Measurements from ENCODE around the gene CCNL2.
"Not testable (repeated sequence)": the region's sequence is repeated elsewhere in the genome, so short reads cannot be mapped to it uniquely, and the experiment has no call there.

Gene CCNL2

DNA sequence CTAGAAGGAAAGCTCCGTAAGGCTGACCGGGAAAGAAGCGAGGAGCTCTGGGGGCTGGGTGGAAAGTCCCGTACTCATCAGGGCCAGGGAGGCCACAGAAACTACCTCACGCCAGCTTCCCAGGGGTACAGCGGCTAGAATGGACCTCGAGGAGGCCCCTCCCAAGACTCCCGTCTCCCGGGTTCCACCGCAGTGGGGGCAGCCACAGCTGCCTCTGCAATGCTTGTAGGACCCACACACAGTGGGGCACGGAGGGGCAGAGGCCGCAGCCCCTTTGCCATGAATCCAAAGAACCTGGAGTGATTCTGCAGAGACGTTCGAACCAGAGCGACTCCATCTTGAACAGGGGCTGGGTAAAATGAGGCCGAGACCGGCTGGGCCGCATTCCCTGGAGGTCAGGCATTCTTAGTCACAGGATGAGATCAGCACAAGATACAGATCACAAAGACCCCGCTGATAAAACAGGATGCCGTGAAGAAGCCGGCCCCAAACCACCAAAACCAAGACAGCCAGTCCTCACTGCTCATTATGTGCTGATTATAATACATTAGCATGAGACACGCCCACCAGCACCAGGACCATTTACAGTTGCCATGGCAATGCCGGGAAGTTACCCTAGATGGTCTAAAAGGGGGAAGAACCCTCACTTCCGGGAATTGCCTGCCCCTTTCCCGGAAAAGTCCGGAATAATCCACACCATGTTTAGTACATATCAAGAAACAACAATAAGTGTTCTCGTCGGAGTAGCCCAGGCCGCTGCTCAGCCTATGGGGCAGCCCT is 23.5 kb upstream of the CCNL2 start:
- Histone ChIP-seq H3K4me3 (ENCODE audit: low read length) (no peak overlapping the region), H3K9me3 (ENCODE audit: control insufficient read depth, low read length) (no peaks in the 10 kb centered on the region), H3K36me3 (ENCODE audit: control insufficient read depth, insufficient read depth, low read length, severe bottlenecking) (no peaks in the 10 kb centered on the region), H3K4me1 (ENCODE audit: control insufficient read depth, insufficient read depth, low read length) (no peaks in the 10 kb centered on the region), H3K9ac (ENCODE audit: low read length) (no peak overlapping the region), H3K27me3 (replicated peaks; ENCODE audit: control insufficient read depth, insufficient read depth, low read length) (no peaks in the 10 kb centered on the region)
- DNase-seq (ENCODE audit: low read depth) = no peak

DNA sequence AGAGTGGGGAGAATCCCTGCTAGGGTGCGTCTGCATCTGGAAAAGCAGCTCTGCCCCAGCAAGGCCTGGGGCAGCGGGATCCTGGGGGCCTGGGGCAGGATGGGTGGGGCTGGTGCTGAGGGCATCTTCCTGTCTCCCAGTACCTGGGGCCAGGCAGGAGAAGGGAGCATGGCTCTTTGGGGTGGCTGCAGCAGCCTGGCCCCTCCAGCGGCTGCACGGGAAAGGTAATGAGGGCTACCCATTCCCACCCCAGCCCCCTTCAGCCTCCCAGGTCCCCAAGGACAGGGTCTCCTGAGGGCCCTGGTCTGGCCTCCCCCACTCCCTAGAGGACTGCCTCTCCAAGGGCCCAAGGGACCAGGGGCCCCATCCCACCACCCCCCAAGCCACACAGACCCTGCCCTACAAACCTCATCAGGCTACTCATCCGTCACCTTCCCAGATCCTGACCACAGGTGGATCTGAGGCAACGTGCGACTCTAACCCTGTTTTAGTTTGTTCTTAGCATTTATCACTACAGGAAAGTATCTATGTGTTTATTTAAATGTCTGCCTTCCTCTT is 22.9 kb upstream of the CCNL2 start:
- no peaks in the 10 kb centered on the region for H3K4me1 ChIP-seq (ENCODE audit: control insufficient read depth, insufficient read depth, low read length)
- no peaks in the 10 kb centered on the region for H3K27me3 ChIP-seq (replicated peaks; ENCODE audit: control insufficient read depth, insufficient read depth, low read length)
- H3K4me3 ChIP-seq (ENCODE audit: low read length) = no peak overlapping the region
- no peak overlapping the region for H3K9ac ChIP-seq (ENCODE audit: low read length)
- H3K9me3 ChIP-seq (ENCODE audit: control insufficient read depth, low read length) = no peaks in the 10 kb centered on the region
- DNase-seq (ENCODE audit: low read depth) = no peak
- no peaks in the 10 kb centered on the region for H3K36me3 ChIP-seq (ENCODE audit: control insufficient read depth, insufficient read depth, low read length, severe bottlenecking)

DNA sequence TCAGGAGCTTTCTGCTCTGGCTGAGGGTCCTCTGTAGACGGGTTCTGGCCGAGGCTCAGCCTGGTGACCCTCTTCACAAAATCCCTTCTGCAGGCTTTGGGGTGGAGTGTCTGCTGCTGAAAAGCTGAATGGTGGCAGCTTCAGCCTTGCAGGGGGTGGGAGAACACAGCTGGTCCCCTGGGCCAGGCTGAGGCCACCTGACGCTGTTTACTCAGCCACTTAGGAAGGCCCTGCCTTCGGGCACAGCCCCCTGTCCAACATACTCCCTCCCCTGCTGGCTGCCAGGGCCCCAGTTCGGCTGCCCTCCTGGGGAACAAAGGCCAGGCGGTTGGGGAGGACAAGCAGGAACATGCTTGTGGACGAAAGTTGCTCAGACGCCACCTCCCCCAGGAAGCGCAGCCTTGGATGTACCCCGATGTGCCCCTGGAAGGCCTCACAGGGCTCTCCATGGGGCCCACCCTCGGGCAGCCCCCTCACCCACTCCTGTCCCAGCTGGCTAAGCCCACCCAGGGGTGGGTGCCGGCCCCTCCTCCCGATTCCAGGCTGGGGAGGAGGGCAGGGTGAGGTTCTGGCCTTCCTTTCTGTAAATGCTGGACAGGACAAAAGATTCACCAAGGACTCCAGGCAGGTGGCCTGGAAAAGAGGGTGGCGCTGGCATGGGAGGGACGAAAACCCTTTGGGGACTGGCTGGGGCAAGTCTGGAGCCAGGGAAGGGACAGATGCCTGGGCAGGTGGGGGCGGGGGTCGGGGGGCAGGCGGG is 22.2 kb upstream of the CCNL2 start, which contains the start of gene ANKRD65:
TSS of gene ANKRD65 (minus strand) at position 130 of the 760 bp plus-strand sequence. CDS start 271 bp downstream, outside the sequence.
- no peak within 1 kb of the TSS for H3K4me3 ChIP-seq (ENCODE audit: low read length)
- no peak for DNase-seq (ENCODE audit: low read depth)
- H3K36me3 ChIP-seq (ENCODE audit: control insufficient read depth, insufficient read depth, low read length, severe bottlenecking) = no peaks in the 10 kb centered on the region
- no peaks in the 10 kb centered on the region for H3K9me3 ChIP-seq (ENCODE audit: control insufficient read depth, low read length)
- H3K4me1 ChIP-seq (ENCODE audit: control insufficient read depth, insufficient read depth, low read length) = no peaks in the 10 kb centered on the region
- H3K9ac ChIP-seq (ENCODE audit: low read length) = peak within 1 kb of the TSS; percentile 39
- no peaks in the 10 kb centered on the region for H3K27me3 ChIP-seq (replicated peaks; ENCODE audit: control insufficient read depth, insufficient read depth, low read length)

- H3K27me3 ChIP-seq (replicated peaks; ENCODE audit: control insufficient read depth, insufficient read depth, low read length) = no peaks in the 10 kb centered on the region
- no peak overlapping the region for H3K4me3 ChIP-seq (ENCODE audit: low read length)
- H3K4me1 ChIP-seq (ENCODE audit: control insufficient read depth, insufficient read depth, low read length) = no peaks in the 10 kb centered on the region
- no peak overlapping the region for H3K9ac ChIP-seq (ENCODE audit: low read length)
- no peak for DNase-seq (ENCODE audit: low read depth)
- no peaks in the 10 kb centered on the region for H3K36me3 ChIP-seq (ENCODE audit: control insufficient read depth, insufficient read depth, low read length, severe bottlenecking)
- no peaks in the 10 kb centered on the region for H3K9me3 ChIP-seq (ENCODE audit: control insufficient read depth, low read length)
Observed at GRCh38 chr1:1420654-1421141, 21.6 kb upstream of the CCNL2 start.

DNA sequence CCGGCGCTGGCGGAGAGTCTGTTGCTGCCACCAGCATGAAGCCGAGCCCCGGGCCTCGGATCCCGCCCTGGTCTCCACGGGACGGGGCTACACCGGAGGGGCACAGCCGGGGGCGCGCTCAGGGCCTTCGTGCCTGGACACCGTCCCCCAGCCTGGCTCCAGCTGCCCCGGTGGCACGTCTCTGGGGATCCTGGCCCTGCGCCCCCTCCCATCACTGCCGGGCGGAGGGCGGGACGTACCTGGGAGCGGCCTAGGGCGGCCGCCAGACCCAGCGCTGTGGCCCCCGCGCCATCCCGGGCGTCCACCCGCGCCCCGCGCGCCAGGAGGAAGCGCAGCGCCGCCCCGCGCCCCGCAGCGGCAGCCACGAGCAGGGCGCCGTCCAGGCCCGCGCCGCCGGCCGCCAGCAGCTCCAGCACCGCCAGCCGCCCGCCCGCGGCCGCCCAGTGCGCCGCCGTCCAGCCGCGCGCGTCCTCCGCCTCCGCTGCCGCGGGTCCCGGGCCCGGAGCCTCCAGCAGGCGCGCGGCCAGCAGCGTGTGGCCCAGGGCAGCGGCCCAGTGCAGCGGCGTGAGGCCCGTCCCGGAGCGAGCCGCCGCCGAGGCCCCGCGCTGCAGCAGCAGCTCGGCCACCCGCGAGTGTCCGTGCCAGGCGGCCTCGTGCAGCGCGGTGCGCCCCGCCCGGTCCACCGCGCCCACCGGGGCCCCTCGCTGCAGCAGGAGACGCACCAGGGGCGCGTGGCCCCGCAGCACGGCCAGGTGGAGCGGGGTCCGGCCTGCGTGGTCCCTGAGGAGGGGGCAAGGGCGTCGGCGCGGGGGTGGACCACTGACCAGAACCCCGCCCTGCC is 20.9 kb upstream of the CCNL2 start:
- H3K9me3 ChIP-seq (ENCODE audit: control insufficient read depth, low read length) = no peaks in the 10 kb centered on the region
- peak; percentile 37 for DNase-seq (ENCODE audit: low read depth)
- peak overlapping the region; percentile 41 for H3K4me3 ChIP-seq (ENCODE audit: low read length)
- no peaks in the 10 kb centered on the region for H3K36me3 ChIP-seq (ENCODE audit: control insufficient read depth, insufficient read depth, low read length, severe bottlenecking)
- H3K9ac ChIP-seq (ENCODE audit: low read length) = peak overlapping the region; percentile 64
- no peaks in the 10 kb centered on the region for H3K4me1 ChIP-seq (ENCODE audit: control insufficient read depth, insufficient read depth, low read length)
- H3K27me3 ChIP-seq (replicated peaks; ENCODE audit: control insufficient read depth, insufficient read depth, low read length) = no peaks in the 10 kb centered on the region

DNA sequence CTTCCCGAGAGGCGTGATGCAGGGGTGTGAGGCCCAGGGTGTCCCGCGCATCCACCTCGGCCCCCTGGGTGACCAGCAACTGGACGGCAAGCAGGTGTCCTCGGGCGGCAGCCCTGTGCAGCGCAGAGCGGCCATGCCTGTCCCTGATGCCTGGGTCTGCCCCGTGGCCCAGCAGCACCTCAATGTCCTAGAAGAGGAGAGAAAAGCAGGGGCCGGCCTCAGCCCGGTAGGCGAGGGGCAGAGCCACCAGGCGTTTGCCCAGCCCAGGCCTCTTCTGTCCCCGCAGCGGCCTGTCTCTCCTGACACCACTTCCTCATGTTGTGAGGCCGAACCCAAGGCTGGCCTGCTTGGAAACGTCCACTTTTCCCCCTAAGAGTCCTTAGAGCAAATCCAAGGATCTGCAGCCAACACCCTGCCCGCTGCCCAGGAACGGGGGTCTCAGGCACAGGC is 20.3 kb upstream of the CCNL2 start:
- Histone ChIP-seq H3K9ac (ENCODE audit: low read length) (peak overlapping the region; percentile 64), H3K4me3 (ENCODE audit: low read length) (peak overlapping the region; percentile 41), H3K9me3 (ENCODE audit: control insufficient read depth, low read length) (no peaks in the 10 kb centered on the region), H3K4me1 (ENCODE audit: control insufficient read depth, insufficient read depth, low read length) (no peaks in the 10 kb centered on the region), H3K36me3 (ENCODE audit: control insufficient read depth, insufficient read depth, low read length, severe bottlenecking) (no peaks in the 10 kb centered on the region), H3K27me3 (replicated peaks; ENCODE audit: control insufficient read depth, insufficient read depth, low read length) (no peaks in the 10 kb centered on the region)
- DNase-seq (ENCODE audit: low read depth) = no peak

DNA sequence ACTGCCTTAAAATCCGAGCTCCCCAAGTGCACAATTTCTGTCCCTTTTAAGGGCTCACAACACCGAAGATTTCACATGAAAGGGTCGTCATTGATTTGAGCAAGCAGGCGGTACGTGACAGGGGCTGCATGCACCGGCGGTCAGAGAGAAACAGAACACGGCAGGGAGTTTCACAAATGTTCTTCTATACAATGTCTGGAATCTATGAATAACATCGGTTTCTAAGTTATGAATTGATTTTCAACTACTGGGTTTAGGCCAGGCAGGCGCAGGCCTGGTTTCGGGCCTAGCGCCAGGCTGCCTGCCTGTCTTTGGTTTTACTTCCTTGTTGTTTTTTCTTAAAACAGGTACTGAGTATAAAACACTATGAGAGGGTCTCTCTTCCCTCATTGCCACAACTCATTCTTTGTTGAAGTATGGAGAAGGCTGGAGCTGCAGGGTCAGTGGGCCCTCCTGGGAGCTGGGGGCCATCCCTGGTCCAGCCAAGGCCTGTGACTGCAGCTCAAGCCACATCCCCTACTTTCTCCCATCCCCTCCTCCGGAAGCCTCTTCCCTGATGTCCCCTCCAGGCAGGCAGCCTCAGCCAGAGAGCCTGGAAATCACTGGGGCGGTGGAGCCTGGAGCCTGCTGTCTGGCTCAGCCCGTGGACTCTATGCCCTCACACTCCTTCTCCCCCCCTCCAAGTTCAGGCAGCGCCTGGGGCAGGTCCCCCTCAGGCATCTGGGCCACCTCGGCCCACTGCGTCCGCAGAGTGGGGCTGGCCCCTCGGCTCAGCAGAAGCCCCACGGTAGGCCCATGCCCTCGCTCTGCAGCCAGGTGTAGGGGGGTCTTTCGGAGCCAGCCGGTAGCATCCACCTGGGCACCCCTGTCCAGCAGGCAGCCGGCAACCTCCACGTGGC is 19.6 kb upstream of the CCNL2 start:
- H3K36me3 ChIP-seq (ENCODE audit: control insufficient read depth, insufficient read depth, low read length, severe bottlenecking) = no peaks in the 10 kb centered on the region
- no peaks in the 10 kb centered on the region for H3K9me3 ChIP-seq (ENCODE audit: control insufficient read depth, low read length)
- DNase-seq (ENCODE audit: low read depth) = no peak
- no peak overlapping the region for H3K9ac ChIP-seq (ENCODE audit: low read length)
- no peaks in the 10 kb centered on the region for H3K27me3 ChIP-seq (replicated peaks; ENCODE audit: control insufficient read depth, insufficient read depth, low read length)
- H3K4me1 ChIP-seq (ENCODE audit: control insufficient read depth, insufficient read depth, low read length) = no peaks in the 10 kb centered on the region
- no peak overlapping the region for H3K4me3 ChIP-seq (ENCODE audit: low read length)

GRCh38 chr1:1417825-1418463 is 18.8 kb upstream of the CCNL2 start:
- not testable (repeated sequence) for H3K4me1 ChIP-seq (ENCODE audit: control insufficient read depth, insufficient read depth, low read length); H3K27me3 ChIP-seq (replicated peaks; ENCODE audit: control insufficient read depth, insufficient read depth, low read length); DNase-seq (ENCODE audit: low read depth); H3K9ac ChIP-seq (ENCODE audit: low read length); H3K4me3 ChIP-seq (ENCODE audit: low read length); H3K36me3 ChIP-seq (ENCODE audit: control insufficient read depth, insufficient read depth, low read length, severe bottlenecking); H3K9me3 ChIP-seq (ENCODE audit: control insufficient read depth, low read length)

DNA sequence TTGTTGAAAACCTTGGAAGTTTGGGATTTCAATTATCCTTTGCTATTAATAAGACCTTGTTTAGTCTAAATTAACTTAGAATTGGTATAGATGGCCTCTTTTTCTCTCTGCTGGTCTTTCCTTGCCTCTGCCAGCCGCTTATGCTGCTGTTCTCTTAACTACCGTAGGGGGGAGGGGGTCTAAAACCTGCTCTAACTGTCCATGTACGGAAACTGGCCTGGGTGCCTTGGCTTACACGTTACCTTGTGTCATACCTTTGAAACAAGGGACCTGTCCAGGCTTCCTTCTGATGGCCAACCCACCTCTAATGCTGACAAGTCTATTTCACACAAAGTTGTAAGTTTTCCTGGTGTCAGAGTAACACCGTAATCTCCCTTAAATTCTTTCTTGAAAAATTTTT is 18.3 kb upstream of the CCNL2 start:
- not testable (repeated sequence) for H3K4me3 ChIP-seq (ENCODE audit: low read length)

DNA sequence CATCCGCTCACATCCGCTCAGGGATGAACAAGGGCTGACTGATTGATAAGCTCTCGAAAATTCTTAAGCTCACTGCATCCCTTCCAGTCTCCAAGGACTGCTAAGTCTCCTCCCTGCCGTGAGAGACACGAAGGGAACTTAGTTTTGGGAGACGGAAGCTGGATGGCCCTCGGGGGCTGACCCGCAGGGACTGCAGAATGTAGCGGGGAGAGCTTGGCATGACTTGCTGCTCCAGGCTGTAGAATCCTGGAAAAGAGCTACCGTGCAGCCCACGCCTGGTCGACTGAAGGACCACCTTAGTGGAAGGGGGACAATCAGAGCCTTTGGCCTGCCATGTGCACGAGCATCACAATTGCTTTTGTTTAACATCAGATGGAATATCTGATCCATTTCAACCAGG is 16.6 kb upstream of the CCNL2 start:
- no peak for DNase-seq (ENCODE audit: low read depth)
- no peak overlapping the region for H3K4me3 ChIP-seq (ENCODE audit: low read length)
- H3K9ac ChIP-seq (ENCODE audit: low read length) = no peak overlapping the region
- H3K4me1 ChIP-seq (ENCODE audit: control insufficient read depth, insufficient read depth, low read length) = no peaks in the 10 kb centered on the region
- no peaks in the 10 kb centered on the region for H3K9me3 ChIP-seq (ENCODE audit: control insufficient read depth, low read length)
- no peaks in the 10 kb centered on the region for H3K36me3 ChIP-seq (ENCODE audit: control insufficient read depth, insufficient read depth, low read length, severe bottlenecking)
- no peaks in the 10 kb centered on the region for H3K27me3 ChIP-seq (replicated peaks; ENCODE audit: control insufficient read depth, insufficient read depth, low read length)

More for the DNA sequence above, 18.3 kb upstream of the CCNL2 start:
- not testable (repeated sequence) for DNase-seq (ENCODE audit: low read depth); H3K9ac ChIP-seq (ENCODE audit: low read length); H3K9me3 ChIP-seq (ENCODE audit: control insufficient read depth, low read length); H3K36me3 ChIP-seq (ENCODE audit: control insufficient read depth, insufficient read depth, low read length, severe bottlenecking); H3K27me3 ChIP-seq (replicated peaks; ENCODE audit: control insufficient read depth, insufficient read depth, low read length); H3K4me1 ChIP-seq (ENCODE audit: control insufficient read depth, insufficient read depth, low read length)
